Omental fat pad (tissue), 4 donors: ENCODE results near the gene KLF2. TPM values are rescaled to one million over a fixed set of nuclear protein-coding genes. Genes with fewer than 3 reads are reported as not detected.

ENCODE experiments used
- ATAC-seq: fragments of 150-250 bp; one replicate; pipeline ENCODE4 v1.9.1; 2016; ENCODE audit warnings: mild to moderate bottlenecking, moderate library complexity; ENCODE audit not compliant: low FRiP score
- DNase-seq: peaks from one replicate; pipeline ENCODE4 v3.0.0-alpha.2; 2019; ENCODE audit warnings: low spot score
- total RNA-seq, 4 donors: library from RNA; depleted of rRNA; stranded (reverse); fragments of >200 nt; gene quantifications; one replicate each; pipeline ENCODE4 v1.1.0, GENCODE V29; 2016
- TF ChIP-seq, protein P1 (sequence below), 3 donors: fragments of 450-650 bp; IDR thresholded peaks; one replicate each; pipeline ENCODE4 v1.5.1; 2016 to 2017; ENCODE audit warnings: antibody characterized with exemption in 3 of 3, mild to moderate bottlenecking in 3 of 3, moderate library complexity in 2 of 3

The KLF2 gene
- total RNA-seq, 4 donors from 2014 or later, result 61.1 to 160 (median 85.9) TPM

GRCh38 chr19:16330806-16331690, 6.4 kb downstream of the KLF2 start:
- DNase-seq, result no peak
- TF ChIP-seq, protein P1, sequence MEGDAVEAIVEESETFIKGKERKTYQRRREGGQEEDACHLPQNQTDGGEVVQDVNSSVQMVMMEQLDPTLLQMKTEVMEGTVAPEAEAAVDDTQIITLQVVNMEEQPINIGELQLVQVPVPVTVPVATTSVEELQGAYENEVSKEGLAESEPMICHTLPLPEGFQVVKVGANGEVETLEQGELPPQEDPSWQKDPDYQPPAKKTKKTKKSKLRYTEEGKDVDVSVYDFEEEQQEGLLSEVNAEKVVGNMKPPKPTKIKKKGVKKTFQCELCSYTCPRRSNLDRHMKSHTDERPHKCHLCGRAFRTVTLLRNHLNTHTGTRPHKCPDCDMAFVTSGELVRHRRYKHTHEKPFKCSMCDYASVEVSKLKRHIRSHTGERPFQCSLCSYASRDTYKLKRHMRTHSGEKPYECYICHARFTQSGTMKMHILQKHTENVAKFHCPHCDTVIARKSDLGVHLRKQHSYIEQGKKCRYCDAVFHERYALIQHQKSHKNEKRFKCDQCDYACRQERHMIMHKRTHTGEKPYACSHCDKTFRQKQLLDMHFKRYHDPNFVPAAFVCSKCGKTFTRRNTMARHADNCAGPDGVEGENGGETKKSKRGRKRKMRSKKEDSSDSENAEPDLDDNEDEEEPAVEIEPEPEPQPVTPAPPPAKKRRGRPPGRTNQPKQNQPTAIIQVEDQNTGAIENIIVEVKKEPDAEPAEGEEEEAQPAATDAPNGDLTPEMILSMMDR (IDR thresholded peaks at IDR 0.05), result no peak
- no peak for ATAC-seq

DNA sequence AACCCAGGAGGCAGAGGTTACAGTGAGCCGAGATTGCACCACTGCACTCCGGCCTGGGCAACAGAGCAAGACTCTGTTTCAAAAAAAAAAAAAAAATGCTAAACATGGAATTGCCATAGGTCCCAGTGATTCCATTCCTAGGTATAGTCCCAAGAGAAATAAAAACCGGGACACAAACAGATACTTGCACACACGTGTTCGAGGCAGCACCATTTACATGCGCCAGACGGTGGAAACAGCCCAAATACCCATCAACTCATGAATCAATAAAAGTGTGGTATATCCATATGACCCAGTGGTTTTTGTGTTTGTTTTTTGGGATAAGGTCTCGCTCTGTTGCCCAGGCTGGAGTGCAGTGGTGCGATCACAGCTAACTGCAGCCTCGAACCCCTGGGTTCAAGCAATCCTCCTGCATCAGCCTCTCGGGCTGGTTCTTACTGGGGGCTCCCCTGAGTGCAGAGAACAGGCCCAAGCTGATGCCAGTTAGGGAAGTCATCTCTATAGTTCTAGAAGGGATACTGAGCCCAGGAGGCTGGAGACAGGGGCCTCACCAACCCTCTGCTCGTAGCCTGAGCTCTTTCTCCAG, 8.5 kb downstream of the KLF2 start:
- no peak for ATAC-seq
- TF ChIP-seq, protein P1 (IDR thresholded peaks at IDR 0.05), result no peak

DNA sequence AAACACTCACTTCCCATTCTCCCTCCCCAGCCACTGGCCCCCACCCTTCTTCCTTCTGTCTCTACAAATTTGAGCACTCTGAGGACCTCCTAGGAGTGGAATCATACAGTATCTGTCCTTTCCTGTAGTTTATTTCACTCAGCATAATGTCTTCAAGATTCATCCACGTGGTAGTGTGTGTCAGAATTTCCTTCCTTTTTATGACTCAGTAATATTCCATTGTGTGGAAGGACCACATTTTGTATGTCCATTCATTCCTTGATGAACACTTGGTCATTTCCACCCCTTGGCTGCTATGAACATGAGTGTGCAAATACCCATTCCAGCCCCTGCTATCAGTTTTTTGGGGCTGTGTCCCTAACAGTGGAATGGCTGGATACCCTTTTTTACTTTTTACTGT, 9.8 kb downstream of the KLF2 start:
- TF ChIP-seq, protein P1 (IDR thresholded peaks at IDR 0.05), result no peak
- no peak for DNase-seq
- no peak for ATAC-seq

More for the DNA sequence above, 8.5 kb downstream of the KLF2 start:
- DNase-seq, result no peak

DNA sequence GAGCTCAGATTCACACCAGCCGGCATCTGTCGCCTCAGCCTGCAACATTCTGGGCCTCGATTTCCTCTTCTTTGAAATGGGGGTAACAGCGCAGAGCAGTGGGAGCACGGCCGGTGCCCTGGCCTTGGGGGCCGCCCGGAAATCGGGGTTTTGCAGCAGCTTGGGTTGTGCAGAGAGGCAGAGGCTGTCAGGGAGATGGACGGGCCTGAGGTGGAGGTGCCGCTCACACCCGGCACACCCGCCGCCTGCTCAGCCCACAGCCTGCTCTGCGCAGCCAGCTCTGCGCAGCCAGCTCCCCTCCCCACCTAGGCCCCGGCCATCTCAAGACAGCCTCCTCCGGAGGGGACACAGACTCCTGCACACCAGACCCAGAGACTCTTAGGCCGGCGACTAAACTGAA, 10.6 kb downstream of the KLF2 start:
- TF ChIP-seq, protein P1 (IDR thresholded peaks at IDR 0.05), result no peak
- ATAC-seq, result no peak

DNA sequence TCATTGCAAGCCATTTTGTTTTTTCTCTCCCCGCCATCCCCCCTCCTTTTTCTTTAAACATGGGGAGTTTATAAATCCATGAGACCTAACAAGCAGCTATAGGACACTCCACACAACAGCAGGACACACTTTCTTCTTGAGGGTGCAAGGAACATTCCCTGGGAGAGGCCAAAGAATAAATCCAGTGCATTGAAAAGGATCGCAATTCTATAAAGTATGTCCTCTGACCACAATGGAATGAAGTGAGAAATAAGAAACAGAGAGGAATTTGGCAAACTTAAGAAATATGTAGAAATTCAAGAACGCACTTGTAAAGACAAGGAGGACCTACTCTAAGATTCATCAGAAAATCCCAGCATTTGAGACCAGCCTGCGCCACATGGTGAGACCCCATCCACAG, 11.9 kb downstream of the KLF2 start:
- no peak for ATAC-seq
- DNase-seq, result no peak
- TF ChIP-seq, protein P1 (IDR thresholded peaks at IDR 0.05), result no peak

More for the DNA sequence above, 10.6 kb downstream of the KLF2 start:
- DNase-seq, result no peak

GRCh38 chr19:16337809-16338469, 13.3 kb downstream of the KLF2 start:
- ATAC-seq (no peak), DNase-seq (no peak)
- TF ChIP-seq, protein P1 (IDR thresholded peaks at IDR 0.05), result no peak
